GM10266 (cell line): ENCODE data around the gene KREMEN2.
"Not testable (repeated sequence)": the region's sequence is repeated elsewhere in the genome, so short reads cannot be mapped to it uniquely, and the experiment has no call there.

Experiments
- DNase-seq: peaks from one replicate; pipeline ENCODE4 v3.0.0; 2012; ENCODE audit errors: extremely low spot score
- TF ChIP-seq, protein P1 (sequence below): IDR thresholded peaks from 2 replicates; pipeline ENCODE4 v1.5.1; 2012; ENCODE audit warnings: mild to moderate bottlenecking, low read depth; ENCODE audit not compliant: control insufficient read depth, insufficient read depth; ENCODE audit errors: missing control alignments

KREMEN2 gene

GRCh38 chr16:2933701-2934100 lies 30.4 kb upstream of the KREMEN2 start:
- DNase-seq, result no peak
- TF ChIP-seq, protein P1, sequence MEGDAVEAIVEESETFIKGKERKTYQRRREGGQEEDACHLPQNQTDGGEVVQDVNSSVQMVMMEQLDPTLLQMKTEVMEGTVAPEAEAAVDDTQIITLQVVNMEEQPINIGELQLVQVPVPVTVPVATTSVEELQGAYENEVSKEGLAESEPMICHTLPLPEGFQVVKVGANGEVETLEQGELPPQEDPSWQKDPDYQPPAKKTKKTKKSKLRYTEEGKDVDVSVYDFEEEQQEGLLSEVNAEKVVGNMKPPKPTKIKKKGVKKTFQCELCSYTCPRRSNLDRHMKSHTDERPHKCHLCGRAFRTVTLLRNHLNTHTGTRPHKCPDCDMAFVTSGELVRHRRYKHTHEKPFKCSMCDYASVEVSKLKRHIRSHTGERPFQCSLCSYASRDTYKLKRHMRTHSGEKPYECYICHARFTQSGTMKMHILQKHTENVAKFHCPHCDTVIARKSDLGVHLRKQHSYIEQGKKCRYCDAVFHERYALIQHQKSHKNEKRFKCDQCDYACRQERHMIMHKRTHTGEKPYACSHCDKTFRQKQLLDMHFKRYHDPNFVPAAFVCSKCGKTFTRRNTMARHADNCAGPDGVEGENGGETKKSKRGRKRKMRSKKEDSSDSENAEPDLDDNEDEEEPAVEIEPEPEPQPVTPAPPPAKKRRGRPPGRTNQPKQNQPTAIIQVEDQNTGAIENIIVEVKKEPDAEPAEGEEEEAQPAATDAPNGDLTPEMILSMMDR, result no peak

- TF ChIP-seq, protein P1, result no peak
- peak; percentile 14 for DNase-seq
Observed at GRCh38 chr16:2934450-2934849, 29.6 kb upstream of the KREMEN2 start.

DNA sequence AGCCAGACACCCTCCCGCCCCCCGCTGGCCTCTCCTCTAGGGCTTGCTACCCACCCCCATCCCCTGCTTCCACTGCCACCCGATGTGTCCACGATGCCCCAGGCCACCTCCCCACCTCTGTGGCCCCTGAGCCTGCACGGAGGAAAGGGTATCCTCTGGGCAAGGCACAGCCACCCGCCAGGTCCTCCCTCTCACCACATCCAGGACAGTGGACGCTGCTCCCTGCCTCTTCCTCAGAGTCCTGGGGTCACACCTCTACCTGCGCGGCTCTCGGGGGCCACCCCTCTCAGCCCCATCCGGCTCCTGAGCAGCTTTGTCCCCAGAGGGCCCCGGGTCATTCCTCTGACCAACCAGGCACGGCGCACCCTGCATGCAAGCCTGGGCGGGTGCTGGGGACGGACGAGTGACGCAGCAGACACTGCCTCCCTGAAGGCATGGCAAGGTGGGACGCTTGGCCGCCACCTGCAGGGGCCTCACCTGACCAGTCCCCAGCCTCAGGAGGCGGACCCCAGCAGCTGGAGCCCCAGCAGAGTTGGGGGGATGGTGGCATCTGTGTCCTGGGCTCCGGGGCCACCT lies 27.6 kb upstream of the KREMEN2 start:
- TF ChIP-seq, protein P1, result no peak
- DNase-seq, result peak; percentile 8

- peak; percentile 11 for DNase-seq
- TF ChIP-seq, protein P1, result no peak
Observed at GRCh38 chr16:2937170-2937569, 26.9 kb upstream of the KREMEN2 start.

DNA sequence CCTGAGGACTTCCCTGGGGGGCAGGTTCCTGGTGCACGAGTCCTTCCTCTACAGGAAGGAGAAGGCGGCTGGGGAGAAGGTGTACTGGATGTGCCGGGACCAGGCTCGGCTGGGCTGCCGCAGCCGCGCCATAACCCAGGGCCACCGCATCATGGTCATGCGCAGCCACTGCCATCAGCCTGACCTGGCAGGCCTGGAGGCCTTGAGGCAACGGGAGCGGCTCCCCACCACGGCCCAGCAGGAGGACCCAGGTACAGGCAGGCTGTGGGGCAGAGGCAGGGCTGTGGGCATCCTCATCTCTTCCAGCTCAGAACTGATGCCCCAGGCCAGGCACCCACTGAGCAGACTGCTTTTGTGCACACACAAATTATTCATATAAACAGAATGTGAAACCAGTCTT lies 25.9 kb upstream of the KREMEN2 start:
- no peak for DNase-seq
- TF ChIP-seq, protein P1, result no peak

DNA sequence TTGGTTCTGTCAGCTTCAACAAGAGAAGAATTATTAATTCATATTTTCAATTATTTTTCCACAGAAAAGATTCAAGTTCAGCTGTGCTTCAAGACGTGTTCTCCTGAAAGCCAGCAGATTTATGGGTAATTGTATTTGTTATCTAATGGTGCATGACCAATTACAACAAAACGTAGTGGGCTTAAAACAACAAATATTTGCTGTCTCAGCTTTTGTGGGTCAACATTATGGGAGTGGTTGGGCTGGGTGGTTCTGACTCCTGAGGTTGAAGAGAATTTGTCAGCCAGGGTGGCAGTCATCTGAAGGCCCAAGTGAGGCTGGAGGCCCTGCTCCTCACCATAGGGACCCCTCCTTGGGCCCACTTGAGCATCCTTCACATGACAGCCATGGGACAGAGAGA lies 24.1 kb upstream of the KREMEN2 start:
- DNase-seq, result no peak
- TF ChIP-seq, protein P1, result no peak

- TF ChIP-seq, protein P1, result no peak
- DNase-seq, result no peak
Observed at GRCh38 chr16:2942045-2942444, 22.0 kb upstream of the KREMEN2 start.

GRCh38 chr16:2943716-2944115 lies 20.4 kb upstream of the KREMEN2 start:
- DNase-seq, result not testable (repeated sequence)
